WTC11 (cell line): ENCODE results near the gene KRTAP5-6. TPM values are rescaled to one million over a fixed set of nuclear protein-coding genes. Genes with fewer than 3 reads are reported as not detected.

Experiments
- ATAC-seq: fragments of 200-7000 bp; cut with Tn5 transposase; 2 replicates; pipeline ENCODE4 v1.10.0; 2021; ENCODE audit warnings: mild to moderate bottlenecking, moderate library complexity
- CTCF ChIA-PET: fragments of 300-600 bp; sonication (Branson Sonifier 250); formaldehyde crosslinking; loops from one replicate; lab custom pipeline; 2021; ENCODE audit warnings: antibody characterized with exemption; lab: Charles Lee
- POLR2A ChIA-PET: fragments of 350-600 bp; sonication (Branson Sonifier 250); formaldehyde crosslinking; loops from one replicate; lab custom pipeline; 2021; ENCODE audit warnings: antibody characterized with exemption; lab: Charles Lee
- DNase-seq: peaks from one replicate; pipeline ENCODE4 v3.0.0; 2021; ENCODE audit warnings: low spot score
- H3K27ac Mint-ChIP-seq: 2 replicates; pipeline ENCODE4 v1.8.0; 2021; ENCODE audit warnings: mixed read lengths
- H3K27me3 Mint-ChIP-seq: 2 replicates; pipeline ENCODE4 v1.8.0; 2021; ENCODE audit warnings: low read depth, mild to moderate bottlenecking, moderate library complexity, mixed read lengths
- H3K36me3 Mint-ChIP-seq: 2 replicates; pipeline ENCODE4 v1.8.0; 2021; ENCODE audit warnings: mixed read lengths
- H3K4me1 Mint-ChIP-seq: 2 replicates; pipeline ENCODE4 v1.8.0; 2022; ENCODE audit warnings: mixed read lengths
- H3K4me3 Mint-ChIP-seq: 2 replicates; pipeline ENCODE4 v1.8.0; 2021; ENCODE audit warnings: mild to moderate bottlenecking, moderate library complexity, mixed read lengths
- H3K9me3 Mint-ChIP-seq: 2 replicates; pipeline ENCODE4 v1.8.0; 2021; ENCODE audit warnings: mixed read lengths
- ARID4B ChIP-seq: sonication (generic); formaldehyde crosslinking; IDR thresholded peaks from 2 replicates; pipeline ENCODE4 v1.8.0; 2023; ENCODE audit warnings: missing genetic modification reagents, mild to moderate bottlenecking, borderline replicate concordance
- CREB1 ChIP-seq: sonication (generic); formaldehyde crosslinking; IDR thresholded peaks from 2 replicates; pipeline ENCODE4 v1.8.0; 2023; ENCODE audit warnings: mild to moderate bottlenecking, missing genetic modification reagents
- E2F4 ChIP-seq: sonication (generic); formaldehyde crosslinking; IDR thresholded peaks from 2 replicates; pipeline ENCODE4 v1.8.1; 2022; ENCODE audit warnings: low read depth, mild to moderate bottlenecking, moderate library complexity, missing genetic modification reagents, borderline replicate concordance
- ELF4 ChIP-seq: sonication (generic); formaldehyde crosslinking; IDR thresholded peaks from 2 replicates; pipeline ENCODE4 v1.8.1; 2022; ENCODE audit warnings: low read depth, mild to moderate bottlenecking, moderate library complexity, missing genetic modification reagents
- FOXK1 ChIP-seq: sonication (generic); formaldehyde crosslinking; IDR thresholded peaks from 2 replicates; pipeline ENCODE4 v1.8.0; 2022; ENCODE audit warnings: mild to moderate bottlenecking, moderate library complexity, missing genetic modification reagents
- GABPB1 ChIP-seq: sonication (generic); formaldehyde crosslinking; IDR thresholded peaks from 2 replicates; pipeline ENCODE4 v1.8.1; 2023; ENCODE audit warnings: mild to moderate bottlenecking, missing genetic modification reagents
- JAZF1 ChIP-seq: fragments of 250-450 bp; sonication (Bioruptor Pico); IDR thresholded peaks from 2 replicates; pipeline ENCODE4 v1.9.0; 2021; ENCODE audit warnings: moderate library complexity, mild to moderate bottlenecking, inconsistent platforms
- MYBL2 ChIP-seq: sonication (generic); formaldehyde crosslinking; IDR thresholded peaks from 2 replicates; pipeline ENCODE4 v1.8.1; 2023; ENCODE audit warnings: mild to moderate bottlenecking, moderate library complexity, missing genetic modification reagents
- PRRX2 ChIP-seq: fragments of 250-450 bp; sonication (Bioruptor Pico); IDR thresholded peaks from 2 replicates; pipeline ENCODE4 v1.8.0; 2021; ENCODE audit warnings: mild to moderate bottlenecking
- RELA ChIP-seq: sonication (generic); formaldehyde crosslinking; IDR thresholded peaks from 2 replicates; pipeline ENCODE4 v1.8.1; 2022; ENCODE audit warnings: missing genetic modification reagents, mild to moderate bottlenecking, borderline replicate concordance
- RORB ChIP-seq: fragments of 250-450 bp; sonication (Bioruptor Pico); IDR thresholded peaks from 2 replicates; pipeline ENCODE4 v1.9.0; 2021; ENCODE audit warnings: mild to moderate bottlenecking
- ZNF121 ChIP-seq: sonication (generic); formaldehyde crosslinking; IDR thresholded peaks from 2 replicates; pipeline ENCODE4 v1.8.0; 2023; ENCODE audit warnings: missing genetic modification reagents
- total RNA-seq: library from RNA; stranded (reverse); gene quantifications from 3 replicates; pipeline ENCODE4 v1.2.3, GENCODE V29; 2021
- TF ChIP-seq, protein P1 (sequence below): fragments of 200-600 bp; IDR thresholded peaks from 2 replicates; pipeline ENCODE4 v1.8.0; 2022; ENCODE audit warnings: antibody characterized with exemption
- TF ChIP-seq, protein P2 (sequence below): sonication (generic); formaldehyde crosslinking; IDR thresholded peaks from 2 replicates; pipeline ENCODE4 v1.8.1; 2022; ENCODE audit warnings: mild to moderate bottlenecking, missing genetic modification reagents, moderate library complexity, borderline replicate concordance
- TF ChIP-seq, protein P3 (sequence below): sonication (generic); formaldehyde crosslinking; IDR thresholded peaks from 2 replicates; pipeline ENCODE4 v1.8.0; 2022; ENCODE audit warnings: mild to moderate bottlenecking, missing genetic modification reagents

Gene KRTAP5-6
- total RNA-seq, 1 experiment from 2014 or later, result 0.35 TPM

GRCh38 chr11:1656061-1656441, 40.9 kb upstream of the KRTAP5-6 start (continued):
- TF ChIP-seq ARID4B (CRISPR knock-in tag), result no peak
- no peak for TF ChIP-seq PRRX2
- TF ChIP-seq CREB1 (CRISPR knock-in tag), result no peak
- TF ChIP-seq, protein P1, sequence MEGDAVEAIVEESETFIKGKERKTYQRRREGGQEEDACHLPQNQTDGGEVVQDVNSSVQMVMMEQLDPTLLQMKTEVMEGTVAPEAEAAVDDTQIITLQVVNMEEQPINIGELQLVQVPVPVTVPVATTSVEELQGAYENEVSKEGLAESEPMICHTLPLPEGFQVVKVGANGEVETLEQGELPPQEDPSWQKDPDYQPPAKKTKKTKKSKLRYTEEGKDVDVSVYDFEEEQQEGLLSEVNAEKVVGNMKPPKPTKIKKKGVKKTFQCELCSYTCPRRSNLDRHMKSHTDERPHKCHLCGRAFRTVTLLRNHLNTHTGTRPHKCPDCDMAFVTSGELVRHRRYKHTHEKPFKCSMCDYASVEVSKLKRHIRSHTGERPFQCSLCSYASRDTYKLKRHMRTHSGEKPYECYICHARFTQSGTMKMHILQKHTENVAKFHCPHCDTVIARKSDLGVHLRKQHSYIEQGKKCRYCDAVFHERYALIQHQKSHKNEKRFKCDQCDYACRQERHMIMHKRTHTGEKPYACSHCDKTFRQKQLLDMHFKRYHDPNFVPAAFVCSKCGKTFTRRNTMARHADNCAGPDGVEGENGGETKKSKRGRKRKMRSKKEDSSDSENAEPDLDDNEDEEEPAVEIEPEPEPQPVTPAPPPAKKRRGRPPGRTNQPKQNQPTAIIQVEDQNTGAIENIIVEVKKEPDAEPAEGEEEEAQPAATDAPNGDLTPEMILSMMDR, result no peak

DNA sequence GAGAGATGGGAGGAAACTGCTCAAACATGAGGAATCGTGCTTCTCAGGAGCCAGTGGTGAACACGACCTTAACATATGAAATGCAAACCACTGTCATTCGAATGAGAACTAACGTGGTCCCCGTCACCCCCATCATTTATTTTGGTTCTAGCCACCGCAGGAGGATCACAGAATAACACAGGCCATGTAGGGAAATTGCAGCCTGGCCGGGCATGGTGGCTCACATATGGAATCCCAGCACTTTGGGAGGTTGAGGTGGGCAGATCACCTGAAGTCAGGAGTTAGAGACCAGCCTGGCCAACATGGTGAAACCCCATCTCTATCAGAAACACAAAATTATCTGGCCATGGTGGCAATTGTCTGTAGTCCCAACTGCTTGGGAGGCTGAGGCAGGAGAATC, 40.3 kb upstream of the KRTAP5-6 start:
- ChIA-PET POLR2A (no interaction called here), CTCF (no interaction called here)
- Mint-ChIP-seq H3K27ac (no peak overlapping the region), H3K4me1 (no peaks in the 10 kb centered on the region), H3K4me3 (no peak overlapping the region), H3K27me3 (peaks cover 19% of the 10 kb centered on the region), H3K36me3 (no peaks in the 10 kb centered on the region), H3K9me3 (no peaks in the 10 kb centered on the region)
- DNase-seq, result no peak
- no peak for ATAC-seq
- TF ChIP-seq ELF4 (no peak), RELA (CRISPR knock-in tag) (no peak)

- Mint-ChIP-seq H3K27ac (no peak overlapping the region), H3K9me3 (no peaks in the 10 kb centered on the region), H3K36me3 (no peaks in the 10 kb centered on the region), H3K4me3 (no peak overlapping the region), H3K27me3 (peaks cover 7% of the 10 kb centered on the region), H3K4me1 (no peaks in the 10 kb centered on the region)
- ChIA-PET CTCF (no interaction called here), POLR2A (interaction anchor here (0.6 kb wide), 1 partner anchor 59 kb away, joined by 4 read pairs; no protein-coding TSS in a partner anchor)
- TF ChIP-seq E2F4 (CRISPR knock-in tag), result no peak
- no peak for TF ChIP-seq GABPB1
- TF ChIP-seq RORB (CRISPR knock-in tag), result no peak
- TF ChIP-seq FOXK1 (CRISPR knock-in tag), result no peak
- TF ChIP-seq JAZF1 (CRISPR knock-in tag), result no peak
- TF ChIP-seq, protein P2, sequence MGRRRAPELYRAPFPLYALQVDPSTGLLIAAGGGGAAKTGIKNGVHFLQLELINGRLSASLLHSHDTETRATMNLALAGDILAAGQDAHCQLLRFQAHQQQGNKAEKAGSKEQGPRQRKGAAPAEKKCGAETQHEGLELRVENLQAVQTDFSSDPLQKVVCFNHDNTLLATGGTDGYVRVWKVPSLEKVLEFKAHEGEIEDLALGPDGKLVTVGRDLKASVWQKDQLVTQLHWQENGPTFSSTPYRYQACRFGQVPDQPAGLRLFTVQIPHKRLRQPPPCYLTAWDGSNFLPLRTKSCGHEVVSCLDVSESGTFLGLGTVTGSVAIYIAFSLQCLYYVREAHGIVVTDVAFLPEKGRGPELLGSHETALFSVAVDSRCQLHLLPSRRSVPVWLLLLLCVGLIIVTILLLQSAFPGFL (CRISPR knock-in tag), result no peak
- TF ChIP-seq ZNF121 (CRISPR knock-in tag), result no peak
- TF ChIP-seq, protein P3, sequence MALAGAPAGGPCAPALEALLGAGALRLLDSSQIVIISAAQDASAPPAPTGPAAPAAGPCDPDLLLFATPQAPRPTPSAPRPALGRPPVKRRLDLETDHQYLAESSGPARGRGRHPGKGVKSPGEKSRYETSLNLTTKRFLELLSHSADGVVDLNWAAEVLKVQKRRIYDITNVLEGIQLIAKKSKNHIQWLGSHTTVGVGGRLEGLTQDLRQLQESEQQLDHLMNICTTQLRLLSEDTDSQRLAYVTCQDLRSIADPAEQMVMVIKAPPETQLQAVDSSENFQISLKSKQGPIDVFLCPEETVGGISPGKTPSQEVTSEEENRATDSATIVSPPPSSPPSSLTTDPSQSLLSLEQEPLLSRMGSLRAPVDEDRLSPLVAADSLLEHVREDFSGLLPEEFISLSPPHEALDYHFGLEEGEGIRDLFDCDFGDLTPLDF, result no peak
- no peak for TF ChIP-seq MYBL2 (CRISPR knock-in tag)
- ATAC-seq, result no peak
- no peak for DNase-seq
Observed at GRCh38 chr11:1659506-1659905, 37.5 kb upstream of the KRTAP5-6 start.
